Activated CD8-positive, alpha-beta memory T cell treated with anti-CD3 and anti-CD28 coated beads, Interleukin-2, amount 10 ng/mL, durations not matched to agents 7 days and 5 days (primary cell): ENCODE results near the gene SKP1. TPM values are rescaled to one million over a fixed set of nuclear protein-coding genes. Genes with fewer than 3 reads are reported as not detected.
A peak's percentile ranks its signal among the peaks of the same experiment; 100 is the strongest.

ENCODE experiments used
- ATAC-seq: fragments of 150-1000 bp; cut with Tn5 transposase; one replicate; pipeline ENCODE4 v1.10.0; 2021; ENCODE audit warnings: moderate library complexity
- CTCF ChIA-PET: fragments of 350-600 bp; sonication (Branson Sonifier 250); formaldehyde crosslinking; loops from one replicate; lab custom pipeline; 2021; ENCODE audit warnings: antibody characterized with exemption; lab: Charles Lee
- DNase-seq: peaks from one replicate; pipeline ENCODE4 v3.0.0-alpha.2; 2020
- H3K27ac Mint-ChIP-seq: one replicate; pipeline ENCODE4 v1.8.0; 2021; ENCODE audit warnings: mild to moderate bottlenecking, mixed read lengths
- H3K27me3 Mint-ChIP-seq: one replicate; pipeline ENCODE4 v1.8.0; 2021; ENCODE audit warnings: mixed read lengths
- H3K36me3 Mint-ChIP-seq: one replicate; pipeline ENCODE4 v1.8.0; 2021; ENCODE audit warnings: mild to moderate bottlenecking, mixed read lengths
- H3K4me1 Mint-ChIP-seq: one replicate; pipeline ENCODE4 v1.8.0; 2021; ENCODE audit warnings: mixed read lengths
- H3K4me3 Mint-ChIP-seq: one replicate; pipeline ENCODE4 v1.8.0; 2021; ENCODE audit warnings: mild to moderate bottlenecking, moderate library complexity, mixed read lengths
- H3K9me3 Mint-ChIP-seq: one replicate; pipeline ENCODE4 v1.8.0; 2022; ENCODE audit warnings: low read depth, mixed read lengths
- microRNA-seq: library from miRNA; unstranded; fragments of <30 nt; microRNA quantifications from one replicate; pipeline ENCODE4 v1.2.0, GENCODE V29; 2022
- total RNA-seq, 2 experiments: library from RNA; stranded (reverse); gene quantifications; one replicate each; pipeline ENCODE4 v1.2.3, GENCODE V29; 2021

SKP1 gene
- total RNA-seq, 2 experiments from 2014 or later, result 172 to 189 TPM

- no peaks in the 10 kb centered on the region for H3K9me3 Mint-ChIP-seq
- no peak for DNase-seq
- CTCF ChIA-PET, result interaction anchor here (0.6 to 4.4 kb wide), 6 partner anchors 37 to 504 kb away, joined by 3 to 114 read pairs (median 4); no protein-coding TSS in a partner anchor
- ATAC-seq, result no peak
- no peak overlapping the region for H3K27ac Mint-ChIP-seq
- H3K27me3 Mint-ChIP-seq, result peaks cover 75% of the 10 kb centered on the region
- no peak overlapping the region for H3K4me3 Mint-ChIP-seq
- H3K36me3 Mint-ChIP-seq, result no peaks in the 10 kb centered on the region
- peaks cover 36% of the 10 kb centered on the region for H3K4me1 Mint-ChIP-seq
Observed at GRCh38 chr5:134103998-134104654, 72.6 kb downstream of the SKP1 start.

- no peak overlapping the region for H3K4me3 Mint-ChIP-seq
- no peak for DNase-seq
- ATAC-seq, result no peak
- H3K27me3 Mint-ChIP-seq, result peaks cover 74% of the 10 kb centered on the region
- H3K9me3 Mint-ChIP-seq, result no peaks in the 10 kb centered on the region
- H3K4me1 Mint-ChIP-seq, result peaks cover 36% of the 10 kb centered on the region
- no peak overlapping the region for H3K27ac Mint-ChIP-seq
- no peaks in the 10 kb centered on the region for H3K36me3 Mint-ChIP-seq
- CTCF ChIA-PET, result interaction anchor here (1.0 to 4.4 kb wide), 6 partner anchors 9 to 64 kb away, joined by 3 to 114 read pairs (median 12); no protein-coding TSS in a partner anchor
Observed at GRCh38 chr5:134103397-134103796, 73.4 kb downstream of the SKP1 start.

- no peaks in the 10 kb centered on the region for H3K9me3 Mint-ChIP-seq
- CTCF ChIA-PET, result interaction anchor here (0.9 to 4.8 kb wide), 20 partner anchors 9 to 485 kb away, joined by 3 to 114 read pairs (median 6); partner anchors contain the start of gene SKP1
- peaks cover 36% of the 10 kb centered on the region for H3K4me1 Mint-ChIP-seq
- no peak overlapping the region for H3K27ac Mint-ChIP-seq
- DNase-seq (peak; percentile 73), ATAC-seq (peak; percentile 69)
- no peaks in the 10 kb centered on the region for H3K36me3 Mint-ChIP-seq
- no peak overlapping the region for H3K4me3 Mint-ChIP-seq
- H3K27me3 Mint-ChIP-seq, result peaks cover 73% of the 10 kb centered on the region
Observed at GRCh38 chr5:134101686-134102439, 74.9 kb downstream of the SKP1 start.

GRCh38 chr5:134100283-134101091 is 76.3 kb downstream of the SKP1 start:
- CTCF ChIA-PET, result interaction anchor here (0.6 to 4.8 kb wide), 21 partner anchors 9 to 487 kb away, joined by 3 to 114 read pairs (median 5); partner anchors contain the start of gene SKP1
- Mint-ChIP-seq H3K9me3 (no peaks in the 10 kb centered on the region), H3K27ac (no peak overlapping the region), H3K36me3 (no peaks in the 10 kb centered on the region), H3K27me3 (peaks cover 69% of the 10 kb centered on the region), H3K4me3 (no peak overlapping the region), H3K4me1 (peaks cover 31% of the 10 kb centered on the region)
- DNase-seq (peak; percentile 84), ATAC-seq (peak; percentile 82)

GRCh38 chr5:134099939-134100282 is 76.8 kb downstream of the SKP1 start:
- Mint-ChIP-seq H3K4me3 (no peak overlapping the region), H3K36me3 (no peaks in the 10 kb centered on the region), H3K27ac (no peak overlapping the region), H3K27me3 (peaks cover 67% of the 10 kb centered on the region), H3K9me3 (no peaks in the 10 kb centered on the region), H3K4me1 (peaks cover 26% of the 10 kb centered on the region)
- DNase-seq (no peak), ATAC-seq (no peak)
- CTCF ChIA-PET, result interaction anchor here (0.6 to 4.8 kb wide), 19 partner anchors 8 to 190 kb away, joined by 3 to 114 read pairs (median 6); partner anchors contain the start of gene SKP1

- Mint-ChIP-seq H3K36me3 (no peaks in the 10 kb centered on the region), H3K9me3 (no peaks in the 10 kb centered on the region), H3K4me1 (peaks cover 20% of the 10 kb centered on the region), H3K27ac (no peak overlapping the region), H3K27me3 (peaks cover 64% of the 10 kb centered on the region), H3K4me3 (no peak overlapping the region)
- no peak for DNase-seq
- ATAC-seq, result no peak
- CTCF ChIA-PET, result interaction anchor here (1.0 to 4.8 kb wide), 10 partner anchors 11 to 60 kb away, joined by 3 to 114 read pairs (median 14); no protein-coding TSS in a partner anchor
Observed at GRCh38 chr5:134099288-134099872, 77.4 kb downstream of the SKP1 start.

Small RNAs within 50 kb of the gene (microRNA-seq; reads per million reads assigned to microRNA genes)
- 2.1 reads per million for gene MIR3661

Other genes with a start within 250 kb of the SKP1 start
- 10 to 100 TPM; 20.9 to 25.7 TPM for gene C5orf15, start 208.3 kb downstream of the SKP1 start, total RNA-seq
- gene VDAC1, start 172.0 kb downstream of the SKP1 start, total RNA-seq, result 100 to 1,000 TPM; 204 to 258 TPM
- gene TCF7, start 62.3 kb downstream of the SKP1 start, total RNA-seq, result 1 to 10 TPM; 7.0 to 7.9 TPM
- 100 to 1,000 TPM; 123 to 194 TPM for gene PPP2CA, start 49.1 kb upstream of the SKP1 start, total RNA-seq
- gene CDKL3, start 190.2 kb upstream of the SKP1 start, total RNA-seq, result 1 to 10 TPM; 1.9 to 2.9 TPM
- gene UBE2B, start 194.6 kb upstream of the SKP1 start, total RNA-seq, result 10 to 100 TPM; 74.6 to 84.8 TPM
- gene CDKN2AIPNL, start 234.9 kb upstream of the SKP1 start, total RNA-seq, result 10 to 100 TPM; 28.0 to 33.8 TPM